ENCODE results near the gene NAA38.
A peak's percentile ranks its signal among the peaks of the same experiment; 100 is the strongest.
"Not testable (repeated sequence)": the region's sequence is repeated elsewhere in the genome, so short reads cannot be mapped to it uniquely, and the experiment has no call there.

Gene NAA38

GRCh38 chr17:7880076-7880868, 22.9 kb upstream of the NAA38 start:
- H3K9me3 ChIP-seq (ENCODE audit: control insufficient read depth in 2 of 2, low read length in 2 of 2) = no peaks in the 10 kb centered on the region
- H3K9ac ChIP-seq (ENCODE audit: low read length in 2 of 2) = no peak overlapping the region
- no peaks in the 10 kb centered on the region for H3K4me1 ChIP-seq (ENCODE audit: control insufficient read depth, insufficient read depth, low read length)
- H3K27me3 ChIP-seq (ENCODE audit: control insufficient read depth in 1 of 2, insufficient read depth in 2 of 2, low read length in 2 of 2) = no peaks in the 10 kb centered on the region
- H3K36me3 ChIP-seq (ENCODE audit: control insufficient read depth in 2 of 2, insufficient read depth in 2 of 2, low read length in 2 of 2) = no peaks in the 10 kb centered on the region
- no peak overlapping the region for H3K4me3 ChIP-seq (ENCODE audit: low read length in 2 of 2)
- no peak overlapping the region for H3K27ac ChIP-seq (ENCODE audit: low read length)

- Histone ChIP-seq H3K4me1 (ENCODE audit: control insufficient read depth, insufficient read depth, low read length) (no peaks in the 10 kb centered on the region), H3K36me3 (ENCODE audit: control insufficient read depth in 2 of 2, insufficient read depth in 2 of 2, low read length in 2 of 2) (no peaks in the 10 kb centered on the region), H3K4me3 (ENCODE audit: low read length in 2 of 2) (no peak overlapping the region), H3K9me3 (ENCODE audit: control insufficient read depth in 2 of 2, low read length in 2 of 2) (no peaks in the 10 kb centered on the region), H3K27me3 (ENCODE audit: control insufficient read depth in 1 of 2, insufficient read depth in 2 of 2, low read length in 2 of 2) (no peaks in the 10 kb centered on the region), H3K27ac (ENCODE audit: low read length) (no peak overlapping the region), H3K9ac (ENCODE audit: low read length in 2 of 2) (no peak overlapping the region)
Measured at GRCh38 chr17:7878234-7878633, 20.9 kb upstream of the NAA38 start.

GRCh38 chr17:7875804-7876370, 18.5 kb upstream of the NAA38 start:
- Histone ChIP-seq H3K36me3 (ENCODE audit: control insufficient read depth in 2 of 2, insufficient read depth in 2 of 2, low read length in 2 of 2) (no peaks in the 10 kb centered on the region), H3K27ac (ENCODE audit: low read length) (no peak overlapping the region), H3K4me3 (ENCODE audit: low read length in 2 of 2) (no peak overlapping the region), H3K4me1 (ENCODE audit: control insufficient read depth, insufficient read depth, low read length) (no peaks in the 10 kb centered on the region), H3K9me3 (ENCODE audit: control insufficient read depth in 2 of 2, low read length in 2 of 2) (no peaks in the 10 kb centered on the region), H3K27me3 (ENCODE audit: control insufficient read depth in 1 of 2, insufficient read depth in 2 of 2, low read length in 2 of 2) (no peaks in the 10 kb centered on the region), H3K9ac (ENCODE audit: low read length in 2 of 2) (no peak overlapping the region)

- Histone ChIP-seq H3K27me3 (ENCODE audit: control insufficient read depth in 1 of 2, insufficient read depth in 2 of 2, low read length in 2 of 2) (no peaks in the 10 kb centered on the region), H3K9me3 (ENCODE audit: control insufficient read depth in 2 of 2, low read length in 2 of 2) (no peaks in the 10 kb centered on the region)
Measured at GRCh38 chr17:7873051-7873450, 15.7 kb upstream of the NAA38 start.

GRCh38 chr17:7867881-7868329, 10.5 kb upstream of the NAA38 start:
- H3K27ac ChIP-seq (ENCODE audit: low read length) = no peak overlapping the region
- no peak overlapping the region for H3K4me3 ChIP-seq (ENCODE audit: low read length in 2 of 2)
- H3K4me1 ChIP-seq (ENCODE audit: control insufficient read depth, insufficient read depth, low read length) = no peaks in the 10 kb centered on the region
- H3K9me3 ChIP-seq (ENCODE audit: control insufficient read depth in 2 of 2, low read length in 2 of 2) = no peaks in the 10 kb centered on the region
- no peaks in the 10 kb centered on the region for H3K27me3 ChIP-seq (ENCODE audit: control insufficient read depth in 1 of 2, insufficient read depth in 2 of 2, low read length in 2 of 2)
- peaks cover 0 to 7% of the 10 kb centered on the region in 2 donors for H3K36me3 ChIP-seq (ENCODE audit: control insufficient read depth in 2 of 2, insufficient read depth in 2 of 2, low read length in 2 of 2)
- H3K9ac ChIP-seq (ENCODE audit: low read length in 2 of 2) = no peak overlapping the region

More at GRCh38 chr17:7873051-7873450, 15.7 kb upstream of the NAA38 start:
- H3K36me3 ChIP-seq (ENCODE audit: control insufficient read depth in 2 of 2, insufficient read depth in 2 of 2, low read length in 2 of 2) = no peaks in the 10 kb centered on the region
- no peak overlapping the region for H3K27ac ChIP-seq (ENCODE audit: low read length)
- H3K9ac ChIP-seq (ENCODE audit: low read length in 2 of 2) = no peak overlapping the region
- H3K4me3 ChIP-seq (ENCODE audit: low read length in 2 of 2) = no peak overlapping the region
- no peaks in the 10 kb centered on the region for H3K4me1 ChIP-seq (ENCODE audit: control insufficient read depth, insufficient read depth, low read length)

GRCh38 chr17:7864995-7865650, 7.8 kb upstream of the NAA38 start:
- no peak overlapping the region for H3K9ac ChIP-seq (ENCODE audit: low read length in 2 of 2)
- no peak overlapping the region for H3K4me3 ChIP-seq (ENCODE audit: low read length in 2 of 2)
- no peaks in the 10 kb centered on the region for H3K27me3 ChIP-seq (ENCODE audit: control insufficient read depth in 1 of 2, insufficient read depth in 2 of 2, low read length in 2 of 2)
- no peak overlapping the region for H3K27ac ChIP-seq (ENCODE audit: low read length)
- H3K9me3 ChIP-seq (ENCODE audit: control insufficient read depth in 2 of 2, low read length in 2 of 2) = no peaks in the 10 kb centered on the region
- H3K36me3 ChIP-seq (ENCODE audit: control insufficient read depth in 2 of 2, insufficient read depth in 2 of 2, low read length in 2 of 2) = peaks cover 0 to 14% of the 10 kb centered on the region in 2 donors
- no peaks in the 10 kb centered on the region for H3K4me1 ChIP-seq (ENCODE audit: control insufficient read depth, insufficient read depth, low read length)

GRCh38 chr17:7864384-7864783, 7.0 kb upstream of the NAA38 start:
- H3K9me3 ChIP-seq (ENCODE audit: control insufficient read depth in 2 of 2, low read length in 2 of 2); H3K9ac ChIP-seq (ENCODE audit: low read length in 2 of 2); H3K27me3 ChIP-seq (ENCODE audit: control insufficient read depth in 1 of 2, insufficient read depth in 2 of 2, low read length in 2 of 2); H3K4me1 ChIP-seq (ENCODE audit: control insufficient read depth, insufficient read depth, low read length); H3K27ac ChIP-seq (ENCODE audit: low read length); H3K4me3 ChIP-seq (ENCODE audit: low read length in 2 of 2): not testable (repeated sequence)
- H3K36me3 ChIP-seq (ENCODE audit: control insufficient read depth in 2 of 2, insufficient read depth in 2 of 2, low read length in 2 of 2) = peaks cover 3 to 14% of the 10 kb centered on the region in 2 donors

GRCh38 chr17:7862692-7863437, 5.5 kb upstream of the NAA38 start:
- Histone ChIP-seq H3K4me1 (ENCODE audit: control insufficient read depth, insufficient read depth, low read length) (peaks cover 13% of the 10 kb centered on the region), H3K27ac (ENCODE audit: low read length) (no peak overlapping the region), H3K36me3 (ENCODE audit: control insufficient read depth in 2 of 2, insufficient read depth in 2 of 2, low read length in 2 of 2) (peaks cover 6 to 14% of the 10 kb centered on the region in 2 donors), H3K9me3 (ENCODE audit: control insufficient read depth in 2 of 2, low read length in 2 of 2) (no peaks in the 10 kb centered on the region), H3K27me3 (ENCODE audit: control insufficient read depth in 1 of 2, insufficient read depth in 2 of 2, low read length in 2 of 2) (no peaks in the 10 kb centered on the region), H3K9ac (ENCODE audit: low read length in 2 of 2) (peak overlapping the region in 1 of 2 donors; percentile 13), H3K4me3 (ENCODE audit: low read length in 2 of 2) (no peak overlapping the region)

- Histone ChIP-seq H3K4me1 (ENCODE audit: control insufficient read depth, insufficient read depth, low read length) (peaks cover 36% of the 10 kb centered on the region), H3K9me3 (ENCODE audit: control insufficient read depth in 2 of 2, low read length in 2 of 2) (no peaks in the 10 kb centered on the region), H3K9ac (ENCODE audit: low read length in 2 of 2) (peak overlapping the region; percentile 68 to 93), H3K36me3 (ENCODE audit: control insufficient read depth in 2 of 2, insufficient read depth in 2 of 2, low read length in 2 of 2) (peaks cover 6 to 7% of the 10 kb centered on the region in 2 donors), H3K27me3 (ENCODE audit: control insufficient read depth in 1 of 2, insufficient read depth in 2 of 2, low read length in 2 of 2) (no peaks in the 10 kb centered on the region), H3K27ac (ENCODE audit: low read length) (peak overlapping the region; percentile 89), H3K4me3 (ENCODE audit: low read length in 2 of 2) (peak overlapping the region in 1 of 2 donors; percentile 97)
Measured at GRCh38 chr17:7859028-7859427, 1.7 kb upstream of the NAA38 start.

- Histone ChIP-seq H3K9me3 (ENCODE audit: control insufficient read depth in 2 of 2, low read length in 2 of 2) (no peaks in the 10 kb centered on the region), H3K4me3 (ENCODE audit: low read length in 2 of 2) (peak overlapping the region; percentile 77 to 97), H3K27me3 (ENCODE audit: control insufficient read depth in 1 of 2, insufficient read depth in 2 of 2, low read length in 2 of 2) (no peaks in the 10 kb centered on the region), H3K36me3 (ENCODE audit: control insufficient read depth in 2 of 2, insufficient read depth in 2 of 2, low read length in 2 of 2) (peaks cover 6 to 7% of the 10 kb centered on the region in 2 donors), H3K27ac (ENCODE audit: low read length) (peak overlapping the region; percentile 89), H3K9ac (ENCODE audit: low read length in 2 of 2) (peak overlapping the region; percentile 68 to 93), H3K4me1 (ENCODE audit: control insufficient read depth, insufficient read depth, low read length) (peaks cover 36% of the 10 kb centered on the region)
Measured at GRCh38 chr17:7858522-7858810, 1.1 kb upstream of the NAA38 start.

Data from stomach smooth muscle (tissue), 2 donors.